HG02763 (cell line): ENCODE data around the gene MOGAT3.
"Not testable (repeated sequence)": the region's sequence is repeated elsewhere in the genome, so short reads cannot be mapped to it uniquely, and the experiment has no call there.

ENCODE experiments used
- ATAC-seq: cut with Tn5 transposase; IDR thresholded peaks from one replicate; pipeline ENCODE4 v1.9.1; 2021; ENCODE audit warnings: mild to moderate bottlenecking, moderate library complexity; ENCODE audit not compliant: unreplicated experiment

Gene MOGAT3

DNA sequence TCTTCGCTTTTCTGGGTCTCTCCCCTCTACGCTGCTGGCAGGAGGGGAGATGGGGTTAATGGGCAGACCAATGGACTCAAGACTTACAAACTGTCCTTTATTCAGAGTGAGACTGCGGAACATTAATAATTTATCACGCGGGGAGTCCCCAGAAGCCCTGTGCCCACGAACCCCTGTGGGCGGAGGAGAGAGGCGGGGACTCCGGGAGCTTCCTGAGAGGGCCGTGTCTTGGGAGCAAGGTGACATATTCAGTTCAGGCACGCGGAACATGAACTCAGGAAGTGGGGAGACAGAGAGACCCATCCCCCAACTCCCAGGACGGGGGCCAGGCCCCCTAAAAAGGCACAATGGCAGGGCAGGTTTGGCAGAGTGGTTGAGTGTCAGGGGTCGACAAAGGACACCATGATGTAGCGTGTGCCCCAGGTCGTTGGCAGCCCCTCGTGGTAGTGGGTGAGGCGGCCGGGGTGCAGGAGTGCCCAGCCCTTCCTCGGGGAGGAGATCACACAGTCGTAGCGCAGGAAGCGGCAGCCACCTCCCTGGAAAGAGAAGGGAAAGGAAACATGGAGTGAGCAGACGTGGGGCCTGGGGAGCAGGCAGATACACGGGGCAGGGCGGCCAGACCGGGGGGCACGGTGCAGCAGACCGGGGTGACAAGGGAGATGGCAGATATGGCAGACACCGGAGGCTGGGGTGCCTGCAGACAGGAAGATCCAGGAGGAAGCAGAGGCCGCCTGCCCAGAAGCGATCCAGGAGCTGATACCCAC is 5.2 kb upstream of the MOGAT3 start:
- ATAC-seq, result no peak

DNA sequence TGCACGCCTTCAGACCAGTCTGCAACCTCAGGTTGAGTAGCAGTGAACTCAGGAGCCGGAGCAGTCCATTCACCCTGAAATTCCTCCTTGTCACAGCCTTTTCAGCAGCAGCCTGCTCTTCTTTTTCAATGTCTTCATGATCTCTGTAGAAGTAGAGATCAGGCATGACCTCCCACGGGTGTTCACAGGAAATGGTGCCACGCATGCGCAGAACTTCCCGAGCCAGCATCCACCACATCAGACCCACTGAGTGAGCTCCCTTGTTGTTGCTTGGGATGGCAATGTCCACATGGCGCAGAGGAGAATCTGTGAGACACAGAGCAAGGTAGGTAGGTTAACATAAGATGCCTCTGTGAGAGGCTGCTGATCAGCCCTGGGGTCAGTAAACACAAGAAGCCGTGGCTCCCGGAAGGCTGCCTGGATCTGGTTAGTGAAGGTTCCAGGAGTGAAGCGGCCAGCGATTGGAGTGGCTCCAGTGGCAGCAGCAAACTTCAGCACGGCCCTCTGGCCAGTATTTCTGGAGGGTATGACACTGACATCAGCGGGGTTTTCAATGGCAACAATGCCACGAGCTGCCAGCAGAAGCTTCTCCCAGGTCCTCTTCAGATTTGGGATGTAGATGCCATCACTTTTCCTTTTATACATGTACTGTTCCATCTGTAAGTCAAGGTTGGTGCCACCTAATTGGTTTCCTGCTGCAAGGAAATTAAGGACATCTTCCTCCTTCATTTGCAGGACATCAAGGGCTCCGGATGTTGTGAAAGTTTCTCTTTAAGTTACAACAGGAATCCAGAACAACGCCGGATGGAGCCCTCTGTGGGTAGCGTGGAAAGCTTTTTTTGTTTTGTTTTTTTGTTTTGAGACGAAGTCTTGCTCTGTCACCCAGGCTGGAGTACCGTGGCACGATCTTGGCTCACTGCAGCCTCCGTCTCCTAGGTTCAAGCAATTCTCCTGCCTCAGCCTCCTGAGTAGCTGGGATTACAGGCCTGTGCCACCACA is 3.2 kb upstream of the MOGAT3 start:
- not testable (repeated sequence) for ATAC-seq

DNA sequence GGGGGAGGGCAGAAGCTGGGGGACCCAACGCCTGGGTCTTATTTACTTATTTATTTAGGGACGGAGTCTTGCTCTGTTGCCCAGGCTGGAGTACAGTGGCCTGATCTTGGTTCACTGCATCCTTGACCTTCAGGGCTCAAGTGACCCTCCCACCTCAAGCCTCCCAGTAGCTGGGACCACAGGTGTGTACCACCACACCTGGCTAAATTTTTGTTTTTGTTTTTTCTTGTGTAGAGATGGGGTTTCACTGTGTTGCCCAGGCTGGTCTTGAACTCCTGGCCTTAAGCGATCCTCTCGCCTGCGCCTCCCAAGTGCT is 1.7 kb upstream of the MOGAT3 start:
- ATAC-seq, result no peak

DNA sequence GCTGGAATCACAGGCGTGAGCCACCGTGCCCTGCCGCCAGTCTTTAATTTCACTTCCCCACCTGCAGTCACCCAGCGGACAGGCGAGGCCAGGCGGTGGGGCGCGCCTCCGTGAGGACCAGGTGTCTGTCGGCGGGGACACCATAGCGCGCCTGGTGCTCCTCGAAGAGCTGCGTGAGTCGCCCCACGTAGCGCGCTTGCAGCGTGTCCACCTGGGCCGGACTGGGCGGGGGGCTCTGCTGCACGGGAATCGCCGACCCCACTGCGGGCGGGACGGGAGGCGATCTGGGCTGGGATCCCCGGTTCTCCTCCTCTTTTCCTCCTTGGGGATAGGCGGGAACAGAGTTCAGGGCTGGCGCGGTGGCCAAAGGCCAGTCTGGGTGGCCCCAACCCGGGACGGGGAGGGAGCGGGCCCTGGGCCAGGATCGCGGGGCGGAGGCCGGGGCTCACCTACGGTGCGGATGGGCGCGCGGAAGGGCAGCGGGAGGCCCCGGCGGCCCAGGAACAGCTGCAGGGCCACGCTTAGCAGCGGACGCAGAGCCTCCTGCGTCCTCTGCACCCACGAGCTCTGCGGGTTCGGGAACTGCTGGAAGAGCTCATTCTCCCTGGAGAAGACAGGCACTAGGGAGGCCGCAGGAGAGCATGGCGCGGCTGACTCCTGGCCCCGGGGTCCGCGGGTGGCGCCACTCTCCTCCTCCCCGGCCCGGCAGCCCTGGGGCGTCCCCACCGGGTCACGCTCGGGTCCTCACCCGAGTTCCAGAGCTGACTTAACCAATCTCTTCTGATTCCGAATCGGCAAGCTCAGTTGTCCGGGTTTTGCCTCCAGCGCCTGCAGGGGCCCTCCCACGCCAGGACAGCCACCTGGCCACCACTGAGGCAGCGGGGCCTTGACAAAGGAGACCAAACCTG is 1.1 kb upstream of the MOGAT3 start:
- no peak for ATAC-seq

DNA sequence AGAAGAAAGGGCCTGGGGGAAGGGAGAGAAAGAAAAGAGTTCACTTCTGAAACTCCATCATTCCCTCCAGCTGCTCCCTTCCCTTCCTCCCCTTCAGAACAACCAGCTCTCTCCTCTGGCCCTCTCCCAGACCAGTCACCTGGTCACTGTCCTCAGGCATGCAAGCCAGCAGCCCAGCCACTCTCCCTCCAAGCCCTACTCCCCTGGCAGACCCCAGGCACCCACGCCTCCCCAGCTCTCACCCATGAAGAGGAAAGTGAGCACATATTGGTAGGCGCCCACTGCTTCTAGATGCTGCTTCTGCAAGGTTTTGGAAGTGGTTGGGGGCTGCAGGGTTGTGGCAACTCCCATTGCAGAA is 353 bp downstream of the MOGAT3 start:
- ATAC-seq, result no peak

DNA sequence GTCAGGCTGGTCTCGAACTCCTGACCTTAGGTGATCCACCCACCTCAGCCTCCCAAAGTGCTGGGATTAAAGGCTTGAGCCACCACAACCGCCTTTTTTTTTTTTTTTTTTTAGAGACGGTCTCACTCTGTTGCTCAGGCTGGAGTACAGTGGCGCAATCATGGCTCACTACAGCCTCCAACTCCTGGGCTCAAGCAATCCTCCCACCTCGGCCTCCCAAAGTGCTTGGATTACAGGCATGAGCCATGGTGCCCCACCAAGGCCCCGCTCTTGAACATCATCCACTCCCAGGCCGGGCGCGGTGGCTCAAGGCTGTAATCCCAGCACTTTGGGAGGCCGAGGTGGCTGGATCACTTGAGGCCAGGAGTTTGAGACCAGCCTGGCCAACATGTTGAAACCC is 1.3 kb downstream of the MOGAT3 start:
- not testable (repeated sequence) for ATAC-seq

DNA sequence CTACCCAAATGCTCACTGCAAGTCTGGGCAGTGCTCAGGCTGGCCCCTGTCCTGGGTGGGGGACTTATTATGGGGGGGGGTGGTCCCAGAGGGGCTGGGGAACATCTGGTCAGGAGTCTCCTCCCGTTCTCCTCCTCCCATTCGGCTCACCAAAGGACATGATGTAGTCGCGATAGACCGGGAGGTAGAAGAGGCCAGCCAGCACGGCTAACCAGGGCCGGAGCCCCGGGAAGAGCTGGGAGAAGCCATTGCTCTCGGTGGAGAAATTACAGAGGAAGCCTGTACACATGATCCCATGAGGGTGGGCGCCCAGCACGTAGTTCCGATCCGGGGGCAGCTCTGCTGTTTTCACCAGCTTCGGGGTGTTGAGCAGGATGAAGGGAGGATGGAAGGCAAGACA is 2.4 kb downstream of the MOGAT3 start:
- ATAC-seq, result no peak

DNA sequence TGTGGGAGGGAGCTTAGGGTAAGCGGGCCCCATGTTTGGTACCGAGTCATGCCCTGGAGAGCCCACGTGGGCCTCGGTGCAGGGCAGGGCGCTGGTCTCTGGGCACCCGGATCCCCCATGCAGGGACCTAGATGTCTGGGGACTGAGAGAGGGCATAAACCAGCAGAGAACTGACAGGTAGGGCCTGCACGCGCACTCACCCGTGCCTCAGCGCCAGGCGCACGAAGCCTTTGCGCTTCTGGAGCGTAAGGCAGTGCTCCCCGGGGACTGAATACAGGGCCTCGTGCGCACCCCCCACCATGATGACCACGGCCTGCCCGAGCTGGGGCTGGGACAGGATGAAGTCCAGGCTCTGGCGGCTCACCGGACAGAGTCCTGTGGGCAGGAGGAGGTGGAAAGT is 2.8 kb downstream of the MOGAT3 start:
- no peak for ATAC-seq

DNA sequence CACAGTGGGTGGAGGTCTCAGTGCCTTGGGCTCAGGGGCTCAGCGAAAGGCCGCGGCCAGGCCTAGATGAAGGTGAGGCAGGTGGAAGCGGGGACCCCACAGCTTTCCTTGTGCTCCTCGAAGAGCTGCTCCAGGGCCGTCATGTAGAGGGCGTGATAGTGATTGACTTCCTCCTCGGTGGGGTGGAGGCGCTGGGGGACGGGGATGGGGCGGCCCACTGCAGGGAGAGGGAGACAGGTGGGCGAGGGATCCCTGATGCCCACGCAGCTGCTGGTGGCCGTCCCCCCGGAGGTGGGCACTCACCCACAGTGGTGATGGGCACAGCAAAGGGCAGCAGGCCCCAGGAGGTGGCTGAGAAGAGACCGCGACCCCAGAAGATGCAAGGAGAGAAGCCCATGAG is 5.0 kb downstream of the MOGAT3 start:
- ATAC-seq, result no peak

DNA sequence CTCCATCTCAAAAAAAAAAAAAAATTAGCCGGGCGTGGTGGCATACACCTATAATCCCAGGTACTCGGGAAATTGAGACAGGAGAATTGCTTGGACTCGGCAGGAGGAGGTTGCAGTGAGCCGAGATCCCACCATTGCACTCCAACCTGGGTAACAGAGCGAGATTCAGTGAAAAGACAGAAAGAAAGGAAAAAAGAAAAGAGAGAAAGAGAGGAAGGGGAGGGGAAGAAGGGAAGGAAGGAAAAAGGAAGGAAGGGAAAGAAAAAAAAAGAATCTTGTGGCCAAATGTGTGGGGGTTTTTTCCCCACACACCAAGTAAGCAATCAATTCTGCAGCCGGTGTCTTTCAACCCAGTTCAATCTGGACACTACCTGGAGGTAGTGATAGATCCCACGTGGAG is 11.7 kb downstream of the MOGAT3 start:
- ATAC-seq, result no peak

DNA sequence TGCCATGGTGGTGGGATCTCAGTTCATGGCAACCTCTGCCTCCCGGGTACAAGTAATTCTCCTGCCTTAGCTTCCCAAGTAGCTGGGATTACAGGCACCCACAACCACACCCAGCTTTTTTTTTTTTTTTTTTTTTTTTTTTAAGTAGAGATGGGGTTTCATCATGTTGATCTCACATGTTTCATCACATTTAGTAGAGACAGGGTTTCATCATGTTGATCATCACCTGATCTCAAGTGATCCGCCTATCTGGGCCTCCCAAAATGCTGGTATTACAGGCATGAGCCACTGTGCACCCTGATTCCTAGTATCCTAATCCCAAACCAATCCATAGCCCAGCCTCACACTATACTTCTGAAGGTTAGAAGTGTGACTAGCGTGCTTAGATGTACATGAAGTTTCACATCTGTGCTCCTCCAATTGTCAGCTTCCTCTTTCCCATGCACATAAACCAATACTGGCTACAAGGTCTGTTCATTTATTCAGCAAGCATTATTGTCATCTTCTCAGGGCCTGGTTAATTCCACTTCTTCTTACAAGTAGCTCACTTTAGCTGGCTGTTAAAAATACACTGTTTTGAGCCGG is 13.9 kb downstream of the MOGAT3 start:
- ATAC-seq, result no peak

DNA sequence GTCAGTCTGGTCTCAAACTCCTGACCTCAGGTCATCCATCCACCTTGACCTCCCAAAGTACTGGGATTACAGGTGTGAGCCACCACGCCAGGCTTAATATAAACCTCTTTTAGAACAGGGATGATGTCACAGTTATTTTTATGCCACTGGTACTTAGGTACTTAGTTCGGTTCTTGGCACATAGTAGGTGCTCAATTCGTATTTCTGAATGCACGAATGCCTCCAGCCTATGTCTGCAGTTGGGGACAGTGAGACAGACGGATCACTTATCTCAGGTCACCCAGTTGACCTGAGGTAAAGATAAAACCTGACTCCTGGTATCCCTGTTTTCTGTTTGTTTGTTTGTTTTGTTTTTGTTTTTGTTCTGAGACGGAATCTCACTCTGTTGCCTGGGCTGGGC is 14.6 kb downstream of the MOGAT3 start:
- ATAC-seq, result no peak

DNA sequence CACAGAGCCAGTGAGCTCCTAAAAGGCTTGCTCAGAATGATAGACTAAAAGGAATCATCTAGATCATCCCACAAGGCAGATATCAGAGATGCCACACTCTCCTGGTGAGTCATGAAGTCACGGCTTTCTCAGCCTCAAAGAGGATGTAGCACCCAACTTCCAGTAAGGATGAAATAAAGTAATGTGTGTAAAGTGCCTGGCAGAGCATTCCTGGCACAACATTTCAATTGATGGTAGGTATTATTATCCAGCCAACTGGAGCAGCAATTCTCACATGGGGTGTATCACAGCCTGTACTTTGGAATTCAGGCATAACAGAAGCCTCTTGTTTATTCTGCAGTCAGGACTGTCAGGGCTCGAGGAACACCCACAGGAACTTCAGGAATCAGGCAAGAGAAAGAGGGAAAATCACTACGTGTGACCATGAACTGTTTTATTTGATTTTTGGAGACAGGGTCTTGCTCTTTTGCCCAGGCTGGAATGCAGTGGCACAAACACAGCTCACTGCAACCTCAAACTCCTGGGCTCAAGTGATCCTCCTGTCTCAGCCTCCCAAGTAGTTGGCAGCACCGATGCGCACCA is 15.5 kb downstream of the MOGAT3 start:
- ATAC-seq, result no peak

DNA sequence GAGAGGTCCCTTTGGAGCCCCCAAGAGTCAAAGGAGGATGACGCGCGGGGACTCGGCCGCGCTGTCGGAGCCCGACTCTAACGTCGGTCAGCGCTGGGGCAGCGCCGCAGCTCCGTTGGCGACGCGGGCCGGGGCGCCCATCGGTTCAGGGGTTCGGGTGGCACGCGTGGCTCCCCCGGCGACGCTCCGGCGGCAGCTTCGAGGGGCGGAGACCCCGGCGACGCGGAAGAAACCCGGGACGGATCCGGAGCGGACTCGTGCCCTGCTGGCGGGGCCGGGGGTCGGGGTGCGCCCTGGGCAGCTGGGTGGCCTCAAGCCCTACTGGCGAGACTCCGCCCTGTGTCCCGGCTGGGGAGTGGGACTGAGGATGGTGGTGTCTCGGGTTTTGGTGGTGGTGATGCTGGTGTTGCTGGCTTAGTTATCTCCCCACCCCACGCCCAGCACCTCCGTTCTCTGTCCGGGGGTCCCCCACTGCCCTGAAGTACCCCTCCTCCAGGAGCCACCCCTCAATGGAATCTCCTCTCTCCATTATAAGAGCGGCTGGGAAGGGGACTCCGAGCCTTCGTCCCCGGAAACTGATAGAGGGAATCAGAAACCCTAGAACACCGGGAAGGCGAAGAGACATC is 20.6 kb downstream of the MOGAT3 start, which contains the start of gene NAT16:
NAT16 (minus strand) TSS at position 164 of the 626 bp plus-strand sequence. CDS start 5,486 bp downstream, outside the sequence.
- ATAC-seq, result no peak

DNA sequence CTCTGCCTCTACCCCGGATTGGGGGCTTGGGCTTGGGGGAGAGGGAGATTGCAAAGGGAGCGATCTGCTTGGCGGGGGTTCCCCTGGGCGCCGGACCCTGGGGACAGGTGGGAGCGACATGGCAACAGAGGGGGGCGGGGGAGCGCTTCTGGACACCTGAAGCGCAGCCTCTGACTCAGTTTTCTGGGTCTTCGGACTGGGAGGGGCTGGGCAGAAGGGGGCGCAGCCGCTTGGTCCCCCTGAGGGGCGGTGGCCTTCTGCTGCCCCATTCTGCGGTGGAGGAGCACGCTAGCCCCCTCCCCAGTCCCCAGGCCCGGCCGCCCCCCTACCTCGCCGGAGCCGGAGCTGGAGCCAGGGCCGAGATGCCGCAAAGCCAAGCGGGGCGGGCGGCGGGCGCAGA is 21.1 kb downstream of the MOGAT3 start:
- ATAC-seq, result no peak

DNA sequence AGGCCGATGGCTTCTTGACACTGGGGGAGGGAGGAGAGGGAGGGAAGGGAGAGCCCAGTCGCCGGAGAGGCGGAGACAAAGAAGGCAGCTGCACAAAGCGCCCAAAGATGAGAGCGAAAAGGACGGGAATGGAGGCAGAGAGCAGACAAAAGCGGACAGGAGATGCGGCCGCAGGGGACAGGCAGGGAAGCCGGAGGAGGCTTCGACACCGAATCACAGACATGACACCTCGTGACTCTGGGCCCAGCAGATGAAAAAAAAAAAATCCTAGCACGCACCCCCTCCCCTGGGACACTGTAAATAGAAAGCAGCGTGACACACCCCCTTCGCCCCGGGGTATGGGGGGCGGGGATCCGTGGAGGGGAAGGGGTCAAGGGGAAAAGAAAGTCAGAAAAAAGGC is 21.7 kb downstream of the MOGAT3 start:
- no peak for ATAC-seq

DNA sequence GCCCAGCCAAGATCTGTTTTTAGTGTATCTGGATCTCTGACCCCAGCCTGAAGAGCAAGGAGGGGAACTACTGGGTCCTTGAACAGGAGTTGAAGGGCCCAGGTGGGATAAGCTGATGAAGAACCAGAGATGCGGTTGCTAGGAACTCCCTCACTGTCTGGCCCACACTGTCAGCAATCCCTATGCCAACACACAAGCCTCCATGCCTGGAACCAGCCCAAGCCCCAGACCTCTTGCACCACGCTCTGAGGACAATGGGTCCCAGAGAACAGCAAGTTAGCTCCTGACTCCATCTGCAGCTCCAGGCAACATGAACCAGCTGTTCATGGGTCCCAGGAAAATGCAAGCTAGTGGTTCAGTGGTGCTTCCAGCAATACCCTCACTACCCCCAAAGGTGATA is 23.2 kb downstream of the MOGAT3 start:
- ATAC-seq, result no peak

DNA sequence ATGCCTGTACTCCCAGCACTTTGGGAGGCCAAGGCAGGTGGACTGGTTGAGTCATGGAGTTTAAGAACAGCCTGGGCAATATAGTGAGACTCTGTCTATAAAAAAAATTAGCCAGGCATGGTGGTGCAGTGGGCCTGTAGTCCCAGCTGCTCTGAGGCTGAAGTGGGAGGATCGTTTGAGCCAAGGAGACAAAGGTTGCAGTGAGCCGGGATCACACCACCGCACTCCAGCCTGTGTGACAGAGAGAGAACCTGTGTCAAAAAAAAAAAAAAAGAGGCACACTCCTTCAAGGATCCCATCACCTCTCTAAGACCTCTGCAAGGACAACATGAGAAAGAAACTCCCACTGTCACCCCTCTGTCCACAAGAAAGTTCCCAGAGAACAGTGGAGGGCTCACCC is 25.2 kb downstream of the MOGAT3 start:
- ATAC-seq, result no peak

DNA sequence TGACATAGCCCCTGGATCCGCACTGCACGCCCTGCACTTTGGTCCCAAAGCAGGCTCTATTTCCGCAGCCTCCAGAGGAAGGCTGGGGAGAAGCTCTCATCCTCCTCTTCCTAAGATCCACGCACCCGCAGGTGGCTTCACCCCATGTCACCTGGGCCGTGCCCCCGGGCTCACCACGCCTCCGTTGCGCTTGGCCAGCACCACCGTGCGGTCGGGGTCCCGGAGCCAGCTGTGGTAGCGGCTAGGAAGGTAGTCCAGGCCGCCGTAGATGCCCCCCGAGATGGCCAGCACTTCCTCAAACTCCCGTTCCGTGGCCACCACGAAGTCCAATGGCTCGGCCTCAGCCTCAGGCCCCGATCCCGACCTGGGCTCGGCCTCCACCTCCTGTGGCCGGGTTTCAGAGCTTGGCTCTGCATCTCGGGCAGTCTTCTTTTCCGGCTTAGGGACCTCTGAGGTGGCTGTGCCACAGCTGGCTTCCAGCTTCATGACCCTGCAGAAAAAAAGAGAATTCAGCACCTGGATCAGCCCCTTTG is 26.4 kb downstream of the MOGAT3 start:
- ATAC-seq, result no peak
